SK-N-SH (cell line): ENCODE measurements around the gene SHROOM3.

Source experiments
- CTCF ChIP-seq: fragments of 200-600 bp; sonication (generic); IDR thresholded peaks from 2 replicates; pipeline ENCODE4 v1.6.1; 2017; ENCODE audit warnings: antibody characterized with exemption, mild to moderate bottlenecking, moderate library complexity
- RFX5 ChIP-seq: IDR thresholded peaks from 2 replicates; pipeline ENCODE4 v1.6.1; 2012; ENCODE audit warnings: mild to moderate bottlenecking, improper control_type of control experiment, low read length
- USF2 ChIP-seq: fragments of 150-350 bp; IDR thresholded peaks from 2 replicates; pipeline ENCODE4 v1.6.1; 2017; ENCODE audit warnings: antibody characterized with exemption, low read length, low read depth, borderline replicate concordance

GRCh38 chr4:76745240-76745639, 310.2 kb downstream of the SHROOM3 start:
- no peak for TF ChIP-seq CTCF
- TF ChIP-seq USF2 = no peak
- no peak for TF ChIP-seq RFX5
